Activated CD4-positive, CD25-positive, alpha-beta regulatory T cell treated with anti-CD3 and anti-CD28 coated beads, Interleukin-2, amount 50 U/mL, for 72 hours (primary cell): ENCODE results near the gene FOXN1.
A peak's percentile ranks its signal among the peaks of the same experiment; 100 is the strongest.
"Not testable (repeated sequence)": the region's sequence is repeated elsewhere in the genome, so short reads cannot be mapped to it uniquely, and the experiment has no call there.

Experiments used
- DNase-seq: peaks from one replicate; pipeline ENCODE4 v3.0.0; 2021

Gene FOXN1

DNA sequence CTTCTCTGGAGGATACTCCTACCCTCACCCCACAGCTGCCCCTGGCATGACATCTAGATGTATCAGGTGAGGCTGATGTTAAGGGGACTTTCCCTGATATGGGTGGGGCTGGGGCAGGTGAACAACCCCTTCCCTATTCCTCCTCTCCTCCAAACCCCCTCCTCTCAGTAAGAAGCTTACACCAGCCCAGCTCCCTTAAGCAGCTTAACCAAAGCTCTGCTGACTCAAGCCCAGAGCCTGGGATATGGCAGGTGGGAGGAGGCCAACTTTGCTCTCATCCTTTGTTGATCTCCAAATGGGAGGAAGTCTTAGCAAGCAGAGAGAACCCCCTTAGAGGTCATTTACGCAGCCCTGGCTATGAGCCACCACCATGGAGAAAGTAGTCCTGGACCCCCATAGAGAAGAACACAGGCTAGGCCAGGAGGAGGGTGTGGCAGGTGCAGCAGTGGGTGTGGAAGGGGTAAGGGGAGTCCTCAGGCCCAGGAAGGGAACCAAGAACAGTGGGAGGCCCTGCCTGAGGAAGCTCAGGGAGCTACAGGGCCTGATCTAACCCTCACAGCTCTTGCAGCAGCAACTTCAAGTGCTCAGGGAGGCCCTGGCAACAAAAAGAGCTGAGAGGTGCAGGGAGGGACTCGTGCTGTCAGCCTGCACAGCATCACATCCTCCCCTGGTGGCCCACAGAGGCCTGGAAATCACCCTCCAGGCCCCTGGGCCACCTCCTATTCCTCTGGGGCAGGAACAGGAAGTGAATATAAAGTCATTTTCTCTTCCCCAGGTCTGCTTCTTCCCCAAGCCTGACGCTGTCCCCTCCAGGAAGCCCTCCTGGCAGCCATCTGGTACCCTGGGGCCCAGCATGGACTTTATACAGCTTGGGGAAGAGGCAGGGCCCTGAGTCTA lies 43.3 kb downstream of the FOXN1 start:
- DNase-seq: peak; percentile 59

DNA sequence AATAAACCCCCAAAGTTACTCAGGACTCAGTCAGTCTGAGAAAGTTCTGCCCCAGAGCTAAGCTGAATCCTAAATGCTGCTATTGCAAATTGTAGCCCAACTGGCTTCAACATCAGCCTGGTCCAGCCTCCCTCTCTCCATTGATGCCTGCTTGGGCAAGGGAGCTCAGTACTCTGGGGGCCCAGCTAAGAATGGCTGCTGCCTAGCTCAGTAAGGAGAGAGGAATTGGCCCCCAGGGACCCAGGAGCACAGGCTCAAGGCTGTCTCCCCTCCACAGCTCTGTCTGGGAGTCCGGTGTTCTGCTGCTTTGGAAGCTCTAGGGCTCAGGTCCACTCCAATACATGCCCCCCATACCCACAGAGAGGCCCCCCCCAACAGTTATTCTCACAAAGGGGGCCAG lies 44.7 kb downstream of the FOXN1 start:
- DNase-seq: no peak

DNA sequence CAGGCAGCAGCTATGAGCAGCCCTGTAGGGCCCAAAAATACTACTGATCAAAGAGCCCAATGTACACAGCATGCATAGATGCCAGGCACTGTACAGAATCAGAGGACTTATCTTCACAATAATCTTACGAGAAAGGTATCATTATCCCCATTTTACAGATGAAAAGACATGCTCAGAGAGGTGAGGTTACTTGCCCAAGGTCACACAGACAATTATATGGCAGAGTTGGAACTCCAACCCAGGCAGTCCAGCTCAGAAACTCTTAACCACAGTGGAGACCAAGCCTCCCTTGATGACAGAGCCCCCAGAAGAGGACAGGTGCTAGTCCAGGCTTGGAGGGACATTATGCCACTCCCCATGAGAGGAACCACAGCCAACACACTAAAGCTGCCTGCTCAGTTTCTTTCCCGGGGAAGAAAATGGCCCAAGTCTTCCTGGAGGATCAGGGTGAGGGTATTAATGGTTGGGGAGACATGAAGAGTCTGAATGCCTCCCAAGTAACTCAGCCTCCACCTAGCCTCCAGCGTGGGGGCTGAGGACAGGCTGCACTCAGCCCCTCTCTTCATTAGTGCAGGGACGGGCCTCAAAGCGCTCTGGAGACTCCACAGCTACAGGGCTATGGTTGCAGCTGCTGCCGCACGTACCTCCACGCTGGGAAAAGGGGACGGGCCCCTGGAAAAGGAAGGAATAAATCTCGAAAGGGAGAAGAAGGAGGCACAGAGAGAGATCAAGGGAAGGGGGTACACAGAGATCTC lies 45.5 kb downstream of the FOXN1 start:
- DNase-seq: no peak

DNA sequence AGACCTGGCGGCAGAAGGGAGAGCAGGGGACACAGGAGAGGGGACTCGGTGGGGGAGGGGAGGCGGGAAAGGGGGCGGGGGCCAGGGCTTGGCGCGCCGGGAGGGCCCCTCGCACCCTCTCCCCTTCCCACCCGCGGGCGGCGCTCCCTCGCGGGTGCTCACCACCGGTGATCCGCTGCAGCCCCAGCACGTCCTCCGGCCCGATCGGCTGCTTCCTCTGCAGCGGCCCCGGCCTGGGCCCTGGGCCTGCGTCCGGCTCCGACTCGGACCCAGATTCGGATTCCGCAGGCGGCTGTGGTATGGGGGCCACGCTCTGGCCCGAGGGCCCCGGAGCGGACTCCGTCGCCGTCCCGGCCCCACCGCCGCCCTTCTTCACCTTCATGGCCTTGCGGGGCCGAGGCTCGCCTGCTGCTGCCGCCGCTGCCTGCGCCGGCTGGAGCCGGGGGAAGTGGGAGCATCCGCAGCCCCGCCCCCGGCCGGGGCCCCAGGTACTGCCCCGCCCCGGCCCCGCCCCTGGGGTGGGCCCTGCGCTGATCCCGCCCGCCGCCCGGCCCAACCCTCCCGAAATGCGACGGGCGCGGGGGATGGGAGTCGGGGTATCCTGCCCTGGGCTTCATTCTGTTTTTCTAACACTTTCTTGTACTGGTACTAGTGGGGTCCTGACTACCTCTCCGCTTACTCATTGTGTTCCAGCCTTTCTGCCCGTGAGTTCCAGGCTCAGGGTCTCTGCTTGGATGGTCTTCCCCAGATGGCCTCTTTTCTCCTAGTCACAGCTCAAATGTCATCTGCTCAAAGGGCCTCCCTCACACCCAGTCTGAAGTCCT lies 46.2 kb downstream of the FOXN1 start, which contains the start of gene UNC119:
Gene UNC119 (minus strand): TSS at position 449 of the 824 bp plus-strand sequence. CDS start 67 bp downstream, at position 382.
- DNase-seq: peak; percentile 83

DNA sequence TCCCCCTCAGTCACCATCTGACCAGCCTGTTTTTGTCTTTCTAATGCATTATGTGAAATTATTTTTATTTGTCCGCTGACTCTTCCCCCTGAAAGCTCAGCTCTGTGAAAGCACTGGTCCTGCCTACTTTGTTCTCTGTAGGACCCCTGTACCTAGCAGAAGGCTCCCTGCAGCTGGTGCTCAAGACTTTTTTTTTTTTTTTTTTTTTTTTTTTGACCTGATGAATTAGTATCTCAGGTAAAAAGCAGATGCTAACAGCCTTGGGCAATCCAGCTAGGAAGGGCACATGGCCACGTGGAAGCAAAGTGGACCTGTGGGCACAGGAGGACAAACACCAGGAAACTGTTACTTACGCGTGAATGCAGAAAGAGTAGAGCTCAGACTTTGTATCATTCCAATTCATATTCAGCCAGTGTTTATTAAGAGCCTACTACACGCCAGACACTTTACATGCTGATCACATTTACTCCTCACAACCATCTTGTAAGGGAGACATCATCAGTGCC lies 46.9 kb downstream of the FOXN1 start:
- no peak for DNase-seq

DNA sequence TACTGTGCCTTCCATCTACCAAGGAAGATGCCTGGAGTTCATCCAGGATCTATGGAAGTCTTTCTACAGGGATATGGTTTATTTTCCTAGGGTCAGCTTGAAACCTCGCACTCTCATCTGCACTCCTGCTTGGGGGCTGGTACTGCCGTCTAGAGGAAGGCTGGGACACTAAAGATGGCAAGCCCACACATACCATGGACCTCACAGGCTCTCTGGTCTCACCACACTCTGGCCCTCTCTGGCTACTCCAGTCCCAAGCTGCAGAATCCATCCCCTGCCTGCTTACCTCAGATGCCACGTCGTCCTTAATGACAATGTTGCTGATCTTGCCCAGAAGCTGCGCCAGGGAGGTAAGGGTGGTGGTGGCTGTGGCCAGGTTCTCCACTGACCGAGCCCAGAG lies 48.4 kb downstream of the FOXN1 start:
- DNase-seq: no peak

DNA sequence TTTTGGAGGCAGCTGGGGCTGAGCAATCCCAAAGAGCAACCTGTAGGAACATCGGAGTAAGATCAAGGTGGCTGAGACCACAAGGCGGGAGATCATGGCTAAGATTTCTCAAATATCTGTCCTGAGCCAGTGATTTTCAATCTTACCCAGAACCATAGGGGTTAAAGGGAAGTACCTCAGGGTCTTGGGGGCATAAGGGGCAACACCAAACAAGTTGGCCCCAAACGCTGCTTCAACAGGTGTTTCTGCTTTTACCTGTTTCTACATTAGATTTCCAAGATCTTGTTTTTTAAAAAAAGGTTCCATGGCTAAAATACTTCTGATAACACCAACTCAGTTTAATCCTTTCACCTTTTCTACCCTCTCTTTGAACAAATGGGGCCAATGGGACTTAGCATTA lies 48.9 kb downstream of the FOXN1 start:
- no peak for DNase-seq

DNA sequence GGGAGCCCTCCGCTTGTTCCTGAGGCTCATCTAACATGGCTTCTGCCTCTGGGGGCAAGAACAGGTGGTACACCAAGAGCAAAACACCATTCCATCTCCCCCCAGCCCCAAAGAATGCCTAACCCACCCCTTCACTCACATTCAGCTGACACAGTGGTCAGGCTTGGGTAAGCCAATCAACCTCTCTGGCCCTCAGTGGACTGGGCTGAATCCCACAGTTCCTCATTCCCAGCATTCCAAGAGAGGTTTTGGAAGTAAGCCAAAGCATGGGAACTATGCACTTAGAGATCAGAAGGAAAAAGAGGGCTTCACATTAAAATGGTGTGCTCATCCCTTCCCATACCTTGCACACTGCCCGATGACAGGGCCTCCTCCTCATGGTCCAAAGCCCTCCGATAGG lies 57.3 kb downstream of the FOXN1 start:
- no peak for DNase-seq

DNA sequence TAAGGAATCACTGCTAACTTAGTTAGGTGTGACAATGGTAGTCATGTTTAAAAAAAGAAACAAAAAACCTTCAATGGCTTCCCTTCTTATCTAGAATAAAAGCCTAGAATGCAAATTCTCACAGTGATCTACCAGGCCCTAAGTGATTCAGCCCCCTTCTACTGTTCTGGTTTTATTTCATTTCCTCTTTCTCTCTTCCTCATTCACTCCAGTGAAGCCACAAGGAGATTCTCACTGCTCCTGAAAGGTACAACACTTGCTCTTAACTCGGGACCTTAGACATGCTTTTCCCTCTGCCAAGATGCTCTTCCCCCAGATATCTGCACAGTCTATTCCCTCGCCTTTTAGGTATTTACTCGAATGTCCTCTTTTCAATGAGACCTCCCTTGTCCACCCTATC lies 61.5 kb downstream of the FOXN1 start:
- no peak for DNase-seq

DNA sequence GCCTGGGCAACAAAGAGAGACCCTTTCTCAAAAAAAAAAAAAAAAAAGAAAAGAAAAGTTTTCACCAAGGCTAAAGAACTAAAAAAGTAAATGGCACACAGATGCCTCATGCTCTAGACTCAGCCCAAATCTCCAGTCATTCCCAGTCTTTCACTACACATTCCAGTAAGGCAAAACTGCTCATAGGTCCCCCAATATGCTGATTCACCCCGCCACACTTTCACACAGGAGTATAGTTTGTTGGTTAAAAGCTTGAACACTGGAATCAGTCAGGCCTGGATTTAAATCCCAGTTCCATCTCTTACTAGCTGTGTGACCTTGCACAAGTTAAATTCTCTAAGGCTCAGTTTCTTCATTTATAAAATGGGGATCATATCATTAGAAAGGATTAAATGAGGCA lies 63.3 kb downstream of the FOXN1 start:
- DNase-seq: no peak

DNA sequence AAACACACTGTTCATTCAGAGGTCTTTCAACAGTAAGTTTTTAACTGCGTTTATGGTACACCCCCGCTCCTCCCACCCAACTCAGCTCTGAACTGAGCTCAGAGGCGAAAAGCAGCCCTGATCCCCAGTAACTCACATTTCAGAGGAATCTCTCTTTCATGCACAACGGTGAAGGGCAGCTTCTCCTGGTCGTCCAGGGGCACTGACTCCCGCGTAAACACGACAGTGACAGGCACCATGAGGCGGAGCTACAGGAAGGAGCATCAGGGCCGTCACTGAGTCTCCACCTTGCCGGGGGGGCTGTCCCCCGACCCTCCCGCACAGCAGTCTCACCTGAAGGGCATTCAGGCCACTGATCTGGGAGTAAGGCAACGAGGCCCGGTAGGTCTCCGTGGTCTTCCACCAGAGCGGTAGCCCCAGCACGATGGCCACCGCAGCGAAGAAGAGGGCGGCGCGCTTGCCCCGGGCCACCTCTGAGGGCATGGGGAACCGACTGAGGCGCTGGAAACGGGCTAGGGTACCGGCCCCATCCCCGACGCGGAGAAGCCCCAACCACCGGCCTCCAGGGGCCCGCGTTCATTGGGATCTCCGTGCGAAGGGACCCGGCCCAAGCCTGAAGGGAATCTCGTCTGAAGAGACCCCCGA lies 64.7 kb downstream of the FOXN1 start:
- peak; percentile 56 for DNase-seq

DNA sequence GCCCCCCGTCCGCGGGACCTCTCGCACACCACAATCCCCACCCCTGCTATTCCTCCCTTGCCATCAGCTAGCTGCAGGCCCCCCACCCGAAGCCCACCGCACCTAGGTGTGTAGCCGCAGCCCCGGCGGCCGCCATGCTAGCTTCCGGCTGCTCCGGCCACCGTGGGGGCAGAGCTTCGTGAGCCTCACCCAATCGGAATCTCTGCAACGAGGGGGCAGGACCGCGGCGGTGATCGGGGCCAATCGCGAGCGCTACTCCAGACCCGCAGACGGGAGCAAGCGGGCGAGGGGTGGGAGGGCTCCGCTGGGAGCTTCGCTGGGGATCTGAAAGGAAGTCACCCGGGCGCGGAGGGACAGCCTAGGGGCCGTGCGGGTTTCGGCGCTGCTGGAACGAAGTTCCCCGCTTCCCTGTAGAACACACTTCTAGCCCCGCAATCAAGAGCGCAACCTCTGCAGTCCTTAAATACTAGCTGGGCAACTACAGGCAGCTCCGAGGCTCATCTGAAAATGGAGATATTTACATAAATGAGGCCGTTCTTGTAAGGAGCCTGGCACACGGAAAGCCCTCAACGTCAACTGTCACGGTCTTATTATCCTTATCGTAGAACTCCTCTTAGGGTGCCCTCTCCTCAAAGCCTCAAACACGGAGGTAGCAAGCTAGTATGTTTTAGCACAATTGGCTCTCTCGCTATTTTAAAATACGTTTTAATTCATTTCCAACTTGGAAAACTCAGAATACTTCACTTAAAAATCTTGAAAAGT lies 65.4 kb downstream of the FOXN1 start, which contains the start of gene PIGS:
Gene PIGS (minus strand): TSS at position 164 of the 762 bp plus-strand sequence. CDS start 28 bp downstream, at position 136.
- DNase-seq: peak; percentile 89

DNA sequence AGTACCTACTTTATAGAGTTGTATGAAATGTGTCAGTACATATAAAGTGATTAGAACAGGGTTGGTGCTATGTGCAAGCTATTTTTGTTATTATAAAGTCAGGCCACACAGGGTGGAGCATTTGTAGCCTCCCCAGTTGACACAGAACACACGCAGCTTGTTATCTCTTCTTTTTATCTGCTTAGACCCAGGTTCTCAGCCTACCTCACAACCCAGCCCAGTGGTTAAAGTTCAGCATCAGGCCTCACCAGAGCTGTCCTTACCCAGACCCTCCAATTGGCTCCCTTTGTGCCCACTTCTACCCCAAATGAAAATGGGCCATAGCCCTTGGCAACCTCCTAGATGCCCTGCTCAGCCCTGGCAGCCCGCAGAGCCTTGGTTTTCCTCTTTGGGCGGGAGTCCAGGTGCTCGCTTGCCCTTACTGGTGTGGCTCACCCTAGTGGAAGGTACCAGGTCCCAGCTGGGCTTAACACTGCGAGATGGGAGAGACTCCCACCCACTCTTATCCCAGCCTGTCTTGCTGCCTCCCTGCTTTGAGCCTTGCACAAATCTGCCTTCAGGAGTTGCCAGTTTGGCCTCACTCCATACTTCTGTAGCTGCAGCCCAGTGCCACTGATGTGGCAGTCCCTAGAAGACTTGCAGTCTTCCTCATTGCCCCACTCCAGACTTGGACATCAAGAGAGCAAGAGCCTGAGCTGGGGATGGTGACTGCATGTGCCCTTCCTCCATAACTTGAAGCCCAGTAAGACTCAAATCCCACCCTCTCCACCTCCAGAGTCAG lies 66.3 kb downstream of the FOXN1 start:
- DNase-seq: no peak

DNA sequence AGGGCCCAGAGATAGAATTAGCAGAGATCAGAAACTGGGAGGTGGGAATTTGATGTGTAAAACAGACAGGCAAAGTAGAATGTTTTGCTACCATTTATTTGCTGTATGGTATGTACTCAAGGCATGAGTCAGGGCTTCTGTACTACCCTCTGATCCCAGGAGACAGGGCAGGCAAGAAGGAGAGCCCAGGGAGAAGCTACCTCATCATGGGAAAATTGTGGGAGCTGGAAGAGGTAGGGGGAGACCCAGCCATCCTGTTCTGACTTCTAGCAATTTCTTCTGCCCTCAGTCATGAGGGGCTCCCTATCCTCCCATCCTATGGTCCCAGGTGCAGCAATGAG lies 66.9 kb downstream of the FOXN1 start:
- no peak for DNase-seq

DNA sequence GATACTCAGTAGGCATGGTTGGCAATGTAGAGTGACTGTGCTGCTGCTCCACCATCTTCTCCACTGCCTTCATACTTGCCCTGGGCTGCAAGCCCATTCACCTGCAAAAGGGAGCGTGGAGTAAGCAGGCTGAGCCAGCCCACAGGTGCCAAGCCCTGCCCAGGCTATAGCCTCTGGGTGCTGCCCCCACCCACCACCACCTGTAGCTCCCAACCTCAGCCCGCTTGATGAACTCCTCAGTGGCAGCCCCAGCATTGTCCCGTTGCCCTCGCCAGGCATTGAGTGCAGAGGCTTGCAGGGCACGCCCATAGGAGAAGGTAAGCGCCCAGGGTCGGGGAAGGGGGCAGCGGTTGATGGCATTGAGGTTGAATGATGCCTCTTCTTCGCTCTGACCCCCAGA lies 67.4 kb downstream of the FOXN1 start:
- no peak for DNase-seq

DNA sequence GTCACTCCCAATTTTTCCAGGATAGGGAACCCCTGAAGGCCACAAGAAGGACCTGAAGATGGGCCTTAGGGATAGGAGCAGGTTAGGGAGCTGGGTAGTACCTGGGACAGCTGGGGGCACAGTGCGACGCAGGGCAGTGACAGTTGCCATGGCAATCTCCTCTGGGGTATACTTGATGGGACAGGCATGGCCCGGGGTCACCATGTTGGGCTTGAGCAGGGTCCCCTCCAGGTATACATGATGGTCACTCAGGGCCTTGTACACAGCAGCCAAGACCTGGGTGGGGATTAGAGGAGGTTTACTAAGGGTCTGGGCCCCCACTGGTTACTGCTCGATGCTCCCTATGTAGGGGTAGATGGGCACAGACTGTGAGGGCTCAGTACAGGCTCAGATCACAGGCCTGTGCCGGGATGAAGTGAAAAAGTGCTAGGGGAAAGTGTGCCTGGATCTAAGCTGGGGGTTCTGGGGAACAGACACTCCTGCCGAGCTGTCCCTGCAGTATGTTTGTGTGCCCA lies 67.9 kb downstream of the FOXN1 start:
- DNase-seq: no peak

DNA sequence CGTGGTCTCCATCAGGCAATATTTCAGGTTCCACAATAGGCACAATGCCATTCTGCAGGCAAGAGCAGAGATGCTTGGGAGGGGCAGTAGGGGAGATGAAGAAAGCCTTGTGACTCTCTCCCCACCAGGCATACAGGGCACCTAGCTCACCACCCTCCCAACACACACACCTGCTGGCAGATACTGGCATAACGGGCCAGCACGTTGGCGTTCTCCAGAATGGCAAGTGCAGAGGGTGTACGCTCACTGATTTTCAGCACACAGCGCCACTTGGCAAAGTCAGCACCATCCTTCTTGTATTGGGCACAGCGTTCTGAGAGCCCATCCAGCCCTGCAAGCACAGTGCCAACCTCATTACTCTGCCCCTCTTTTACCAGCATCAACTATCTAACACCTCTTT lies 68.4 kb downstream of the FOXN1 start:
- no peak for DNase-seq

DNA sequence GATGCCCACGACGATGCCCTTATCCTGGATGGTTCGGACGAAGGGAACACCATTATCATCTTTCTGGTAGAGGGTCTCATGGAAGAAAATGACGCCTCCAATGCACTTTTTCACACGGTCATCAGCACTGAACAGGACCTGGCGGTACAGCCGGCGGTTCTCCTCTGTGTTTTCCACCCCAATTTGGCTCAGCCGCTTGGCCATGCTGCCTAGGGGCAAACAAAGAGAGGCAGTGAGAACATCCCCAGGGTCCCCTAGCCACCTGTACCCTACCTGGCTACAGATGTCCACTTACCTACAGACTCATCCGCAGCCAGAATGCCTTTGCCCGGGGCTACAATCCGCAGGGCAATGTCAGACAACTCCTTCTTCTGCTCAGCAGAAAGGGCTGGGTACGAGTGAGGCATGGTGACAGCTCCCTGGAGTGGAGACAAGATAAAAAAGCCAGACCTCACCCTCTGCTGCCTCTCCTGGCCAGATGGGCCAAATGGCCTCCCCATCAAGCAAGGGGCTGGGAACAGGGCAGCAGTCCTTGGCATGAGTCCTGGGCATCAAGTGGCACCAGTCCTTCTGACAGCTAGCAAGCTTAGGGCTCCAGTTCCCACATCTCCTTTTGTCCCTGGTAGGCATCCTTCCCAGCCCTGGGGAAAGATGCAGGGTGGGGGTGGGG lies 69.1 kb downstream of the FOXN1 start:
- no peak for DNase-seq

DNA sequence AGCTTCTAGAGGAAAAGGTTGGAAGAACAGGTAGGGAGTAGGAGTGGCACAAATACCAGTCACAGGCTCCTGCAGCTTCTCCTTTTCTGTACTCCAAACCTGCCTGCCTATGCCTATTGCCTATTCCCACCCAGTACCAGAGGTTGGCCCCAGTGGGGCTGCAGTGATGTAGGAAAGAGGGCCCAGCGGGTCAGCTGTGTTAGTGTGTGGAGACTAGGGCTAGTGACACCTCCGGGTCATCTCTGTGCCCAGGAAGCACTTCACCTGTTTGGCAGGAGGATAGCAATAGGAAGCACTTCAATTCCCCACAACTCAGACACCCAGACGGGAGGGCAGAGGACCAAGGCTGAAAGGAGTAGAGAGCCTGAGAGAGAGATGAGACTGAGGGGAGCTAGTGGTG lies 69.9 kb downstream of the FOXN1 start:
- not testable (repeated sequence) for DNase-seq
